Activated CD8-positive, alpha-beta T cell treated with anti-CD3 and anti-CD28 coated beads for 36 hours (primary cell): ENCODE data around the gene LIN54. TPM values are rescaled to one million over a fixed set of nuclear protein-coding genes. Genes with fewer than 3 reads are reported as not detected.

Experiments used
- ATAC-seq: fragments of 200-7000 bp; cut with Tn5 transposase; one replicate; pipeline ENCODE4 v1.10.0; 2021; ENCODE audit warnings: mild to moderate bottlenecking, moderate library complexity
- CTCF ChIA-PET: fragments of 350-600 bp; sonication (Branson Sonifier 250); formaldehyde crosslinking; loops from one replicate; lab custom pipeline; 2021; ENCODE audit warnings: antibody characterized with exemption; lab: Charles Lee
- POLR2A ChIA-PET: fragments of 350-600 bp; sonication (Branson Sonifier 250); formaldehyde crosslinking; loops from one replicate; lab custom pipeline; 2021; ENCODE audit warnings: antibody characterized with exemption; lab: Charles Lee
- DNase-seq: peaks from one replicate; pipeline ENCODE4 v3.0.0-alpha.2; 2020
- H3K27ac Mint-ChIP-seq: one replicate; pipeline ENCODE4 v1.8.0; 2021; ENCODE audit warnings: mild to moderate bottlenecking, mixed read lengths
- H3K27me3 Mint-ChIP-seq: one replicate; pipeline ENCODE4 v1.8.0; 2021; ENCODE audit warnings: mixed read lengths
- H3K36me3 Mint-ChIP-seq: one replicate; pipeline ENCODE4 v1.8.0; 2021; ENCODE audit warnings: low read depth, mixed read lengths
- H3K4me1 Mint-ChIP-seq: one replicate; pipeline ENCODE4 v1.8.0; 2021; ENCODE audit warnings: low read depth, mixed read lengths
- H3K4me3 Mint-ChIP-seq: one replicate; pipeline ENCODE4 v1.8.0; 2021; ENCODE audit warnings: mild to moderate bottlenecking, moderate library complexity, mixed read lengths
- H3K9me3 Mint-ChIP-seq: one replicate; pipeline ENCODE4 v1.8.0; 2021; ENCODE audit warnings: mixed read lengths
- CTCF ChIP-seq: fragments of 200-600 bp; IDR thresholded peaks from one replicate; pipeline ENCODE4 v1.8.0; 2022; ENCODE audit warnings: antibody characterized with exemption, mild to moderate bottlenecking
- intact Hi-C: fragments of 100-400 bp; cut with micrococcal nuclease; formaldehyde crosslinking; loops from one replicate; pipeline ENCODE4 v1.10.0; 2022
- total RNA-seq, 2 experiments: library from RNA; stranded (reverse); gene quantifications; one replicate each; pipeline ENCODE4 v1.2.3, GENCODE V29; 2021

Gene LIN54
- total RNA-seq, 2 experiments from 2014 or later: 28.0 to 29.1 TPM

DNA sequence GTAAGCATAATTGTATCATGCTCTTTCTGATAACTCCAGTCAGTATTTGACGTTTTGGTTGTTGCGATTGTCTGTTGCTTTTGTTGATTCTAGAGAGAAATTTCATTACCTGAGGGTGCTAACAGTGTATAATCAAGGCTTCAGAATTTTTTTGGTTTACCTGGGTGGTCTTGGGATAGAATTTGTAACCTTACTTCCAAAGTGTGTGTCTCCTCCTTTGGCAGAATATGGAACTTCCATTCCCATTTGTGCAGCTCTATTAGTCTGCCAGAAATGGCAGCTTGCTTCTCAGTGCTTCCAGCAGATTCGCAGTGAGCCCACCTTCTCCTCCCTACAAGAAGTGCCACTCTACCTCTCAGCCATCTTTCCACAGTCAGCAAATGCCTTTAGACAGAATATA lies 29.6 kb upstream of the LIN54 start:
- H3K4me3 Mint-ChIP-seq: no peak overlapping the region
- H3K27me3 Mint-ChIP-seq: no peaks in the 10 kb centered on the region
- POLR2A ChIA-PET: interaction anchor here (1.0 to 1.8 kb wide), 4 partner anchors 29 to 296 kb away, joined by 3 to 4 read pairs (median 4); partner anchors contain the start of gene COQ2
- ATAC-seq (no peak), DNase-seq (no peak)
- no peak for TF ChIP-seq CTCF
- peaks cover 2% of the 10 kb centered on the region for H3K36me3 Mint-ChIP-seq
- no peak overlapping the region for H3K27ac Mint-ChIP-seq
- CTCF ChIA-PET: interaction anchor here (1.0 to 1.9 kb wide), 4 partner anchors 10 to 220 kb away, joined by 3 to 6 read pairs (median 4); no protein-coding TSS in a partner anchor
- peaks cover 40% of the 10 kb centered on the region for H3K4me1 Mint-ChIP-seq
- no peaks in the 10 kb centered on the region for H3K9me3 Mint-ChIP-seq
- intact Hi-C loops: no loop called here

DNA sequence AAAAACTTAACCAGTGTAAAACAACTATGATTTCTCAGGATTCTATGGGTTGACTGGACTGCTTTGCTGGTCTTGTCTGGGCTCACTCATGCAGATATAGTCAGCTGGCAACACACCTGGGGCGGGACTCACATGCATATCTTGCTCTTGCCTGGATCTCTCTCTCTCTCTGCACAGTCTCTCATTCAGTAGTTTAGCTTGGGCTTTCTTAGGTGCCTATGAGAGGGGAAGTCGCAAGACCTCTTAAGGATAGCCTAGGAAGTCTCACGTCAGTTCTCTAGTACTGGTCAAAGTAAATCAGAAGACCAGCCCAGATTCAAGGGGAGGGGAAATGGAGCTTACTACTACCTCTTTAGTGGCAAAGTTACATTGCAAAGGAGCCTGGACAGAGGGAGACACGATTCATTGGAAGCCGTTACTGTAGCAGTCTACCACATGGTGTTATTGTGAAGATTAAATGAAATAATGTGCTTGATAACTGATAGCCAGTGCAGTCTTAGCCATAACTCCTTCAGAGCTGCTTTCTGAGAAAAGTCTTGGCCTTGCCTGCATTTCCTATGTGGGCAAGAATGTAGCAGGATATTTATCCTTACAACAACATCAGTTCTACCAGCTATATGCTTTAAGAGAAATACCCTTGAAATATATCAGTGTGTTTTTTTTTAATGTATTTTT lies 26.5 kb upstream of the LIN54 start:
- Mint-ChIP-seq H3K4me3 (peak overlapping the region; percentile 95), H3K36me3 (peaks cover 3% of the 10 kb centered on the region), H3K9me3 (no peaks in the 10 kb centered on the region), H3K27ac (no peak overlapping the region), H3K4me1 (peaks cover 35% of the 10 kb centered on the region), H3K27me3 (no peaks in the 10 kb centered on the region)
- no peak for TF ChIP-seq CTCF
- CTCF ChIA-PET: interaction anchor here (0.7 to 1.9 kb wide), 10 partner anchors 8 to 245 kb away, joined by 3 to 9 read pairs (median 4); no protein-coding TSS in a partner anchor
- POLR2A ChIA-PET: interaction anchor here (0.6 to 2.6 kb wide), 3 partner anchors 25 to 247 kb away, joined by 3 to 7 read pairs (median 6); partner anchors contain the start of gene COQ2
- intact Hi-C loops: loop anchor here (10.0 kb wide), 1 partner anchor 418 kb away; the partner anchor contains the start of genes HELQ and MRPS18C
- no peak for ATAC-seq
- DNase-seq: no peak

- intact Hi-C loops: loop anchor here (2.0 to 10.0 kb wide), 3 partner anchors 22 to 420 kb away; partner anchors contain the start of genes HELQ, MRPS18C and THAP9
- POLR2A ChIA-PET: interaction anchor here (0.5 to 2.9 kb wide), 10 partner anchors 23 to 663 kb away, joined by 3 to 30 read pairs (median 4); partner anchors contain the start of genes COQ2, HELQ and LIN54
Observed at GRCh38 chr4:83034630-83035494, 24.2 kb upstream of the LIN54 start, which contains the start of gene COPS4. TSS of gene COPS4 (plus strand) at chr4:83035183. CDS start at chr4:83035225, 42 bp downstream.

GRCh38 chr4:83029688-83030087 lies 19.1 kb upstream of the LIN54 start:
- Mint-ChIP-seq H3K27ac (no peak overlapping the region), H3K27me3 (peaks cover 1% of the 10 kb centered on the region), H3K4me3 (no peak overlapping the region), H3K4me1 (peaks cover 2% of the 10 kb centered on the region), H3K36me3 (no peaks in the 10 kb centered on the region), H3K9me3 (peaks cover 4% of the 10 kb centered on the region)
- ATAC-seq (no peak), DNase-seq (no peak)
- intact Hi-C loops: loop anchor here (10.0 kb wide), 1 partner anchor 425 kb away; the partner anchor contains the start of genes HELQ and MRPS18C
- no peak for TF ChIP-seq CTCF
- ChIA-PET POLR2A (no interaction called here), CTCF (interaction anchor here (1.3 kb wide), 1 partner anchor 10 kb away, joined by 4 read pairs; no protein-coding TSS in a partner anchor)

More at GRCh38 chr4:83034630-83035494, 24.2 kb upstream of the LIN54 start, which contains the start of gene COPS4:
- H3K36me3 Mint-ChIP-seq: peaks cover 1% of the 10 kb centered on the region
- TF ChIP-seq CTCF: no peak
- peaks cover 26% of the 10 kb centered on the region for H3K4me1 Mint-ChIP-seq
- ATAC-seq (peak; percentile 99), DNase-seq (peak; percentile 98)
- H3K9me3 Mint-ChIP-seq: no peaks in the 10 kb centered on the region
- H3K4me3 Mint-ChIP-seq: peak within 1 kb of the TSS; percentile 95
- H3K27me3 Mint-ChIP-seq: no peaks in the 10 kb centered on the region
- CTCF ChIA-PET: interaction anchor here (0.6 to 1.4 kb wide), 33 partner anchors 10 to 250 kb away, joined by 3 to 11 read pairs (median 3); partner anchors contain the start of genes COQ2, PLAC8 and SCD5
- peak within 1 kb of the TSS; percentile 100 for H3K27ac Mint-ChIP-seq
